Stimulated activated memory B cell treated with anti-CD40 and anti-IgM and Interleukin-4, amounts not matched to agents 10 μg/mL and 1 μg/mL and 100 μg/mL, for 72 hours (primary cell): Measurements from ENCODE around the gene FMR1.
A peak's percentile ranks its signal among the peaks of the same experiment; 100 is the strongest.

Experiments
- ATAC-seq: fragments of 150-1000 bp; cut with Tn5 transposase; 2 replicates; pipeline ENCODE4 v1.10.0; 2021
- H3K27ac Mint-ChIP-seq: one replicate; pipeline ENCODE4 v1.8.0; 2022; ENCODE audit warnings: mild to moderate bottlenecking, mixed read lengths
- H3K27me3 Mint-ChIP-seq: one replicate; pipeline ENCODE4 v1.8.0; 2022; ENCODE audit warnings: mixed read lengths
- H3K36me3 Mint-ChIP-seq: one replicate; pipeline ENCODE4 v1.8.0; 2022; ENCODE audit warnings: mixed read lengths
- H3K4me1 Mint-ChIP-seq: one replicate; pipeline ENCODE4 v1.8.0; 2022; ENCODE audit warnings: mixed read lengths
- H3K4me3 Mint-ChIP-seq: one replicate; pipeline ENCODE4 v1.8.0; 2022; ENCODE audit warnings: mild to moderate bottlenecking, moderate library complexity, mixed read lengths
- H3K9me3 Mint-ChIP-seq: one replicate; pipeline ENCODE4 v1.8.0; 2022; ENCODE audit warnings: mixed read lengths

FMR1 gene

DNA sequence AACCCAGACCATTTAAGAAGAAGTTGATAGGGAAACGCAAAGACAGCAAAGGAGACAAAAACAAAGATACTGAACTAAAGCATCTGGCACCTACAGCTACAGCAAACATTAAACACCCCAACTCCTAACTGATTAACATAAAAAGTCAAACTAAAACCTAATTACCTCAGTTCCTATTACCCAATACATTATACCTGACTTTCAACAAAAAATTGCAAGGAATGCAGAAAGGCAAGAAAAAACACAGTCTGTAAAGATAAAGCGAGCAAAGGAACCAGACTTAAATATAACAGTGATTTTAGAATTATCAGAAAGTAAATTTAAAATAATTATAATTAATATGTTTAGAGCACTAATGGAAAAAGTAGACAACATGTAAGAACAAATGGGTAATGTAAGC, 9.4 kb upstream of the FMR1 start:
- Mint-ChIP-seq H3K27me3 (no peaks in the 10 kb centered on the region), H3K4me3 (no peak overlapping the region), H3K27ac (no peak overlapping the region), H3K4me1 (peaks cover 11% of the 10 kb centered on the region), H3K36me3 (no peaks in the 10 kb centered on the region), H3K9me3 (no peaks in the 10 kb centered on the region)
- no peak for ATAC-seq

DNA sequence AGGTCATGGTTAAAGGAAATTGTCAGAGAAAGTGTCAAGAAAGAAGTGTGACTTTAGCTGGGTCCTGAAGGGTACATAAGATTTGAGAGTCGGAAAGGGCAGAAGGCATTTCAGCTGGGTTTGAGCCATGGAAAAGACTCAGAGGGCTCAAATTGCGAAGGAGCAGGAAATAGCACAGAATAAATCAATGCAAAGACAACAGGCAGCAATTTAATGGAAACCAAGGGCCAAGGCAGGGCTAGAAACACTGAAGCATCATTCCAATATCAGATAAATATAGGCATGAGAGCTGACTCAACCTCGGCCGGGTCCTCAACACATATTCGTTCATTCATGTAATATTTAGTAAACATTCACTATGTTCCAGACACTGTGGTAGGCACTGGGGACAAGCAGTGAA, 3.6 kb upstream of the FMR1 start:
- no peaks in the 10 kb centered on the region for H3K27me3 Mint-ChIP-seq
- H3K27ac Mint-ChIP-seq: no peak overlapping the region
- no peaks in the 10 kb centered on the region for H3K9me3 Mint-ChIP-seq
- ATAC-seq: no peak
- peaks cover 7% of the 10 kb centered on the region for H3K4me1 Mint-ChIP-seq
- no peaks in the 10 kb centered on the region for H3K36me3 Mint-ChIP-seq
- no peak overlapping the region for H3K4me3 Mint-ChIP-seq

DNA sequence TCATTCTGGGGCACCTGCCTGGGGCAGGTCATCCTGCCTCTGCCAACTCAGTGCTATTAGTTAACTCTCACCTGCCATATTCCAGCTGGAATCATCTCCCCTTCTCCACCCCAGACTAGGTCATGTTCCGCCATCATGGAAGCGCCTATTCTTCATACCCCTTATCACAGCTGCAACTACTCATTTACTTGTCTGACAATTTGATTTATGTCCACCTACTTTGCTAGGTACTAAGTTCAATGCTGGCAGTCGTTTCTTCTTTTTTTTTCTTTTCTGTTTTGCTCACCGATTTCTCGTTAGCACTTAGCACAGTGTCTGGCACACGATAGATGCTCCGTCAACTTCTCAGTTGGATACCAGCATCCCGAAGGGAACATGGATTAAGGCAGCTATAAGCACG, 1.1 kb upstream of the FMR1 start:
- H3K4me1 Mint-ChIP-seq: peaks cover 7% of the 10 kb centered on the region
- no peak for ATAC-seq
- no peaks in the 10 kb centered on the region for H3K27me3 Mint-ChIP-seq
- H3K9me3 Mint-ChIP-seq: no peaks in the 10 kb centered on the region
- H3K4me3 Mint-ChIP-seq: peak overlapping the region; percentile 95
- H3K27ac Mint-ChIP-seq: no peak overlapping the region
- no peaks in the 10 kb centered on the region for H3K36me3 Mint-ChIP-seq

DNA sequence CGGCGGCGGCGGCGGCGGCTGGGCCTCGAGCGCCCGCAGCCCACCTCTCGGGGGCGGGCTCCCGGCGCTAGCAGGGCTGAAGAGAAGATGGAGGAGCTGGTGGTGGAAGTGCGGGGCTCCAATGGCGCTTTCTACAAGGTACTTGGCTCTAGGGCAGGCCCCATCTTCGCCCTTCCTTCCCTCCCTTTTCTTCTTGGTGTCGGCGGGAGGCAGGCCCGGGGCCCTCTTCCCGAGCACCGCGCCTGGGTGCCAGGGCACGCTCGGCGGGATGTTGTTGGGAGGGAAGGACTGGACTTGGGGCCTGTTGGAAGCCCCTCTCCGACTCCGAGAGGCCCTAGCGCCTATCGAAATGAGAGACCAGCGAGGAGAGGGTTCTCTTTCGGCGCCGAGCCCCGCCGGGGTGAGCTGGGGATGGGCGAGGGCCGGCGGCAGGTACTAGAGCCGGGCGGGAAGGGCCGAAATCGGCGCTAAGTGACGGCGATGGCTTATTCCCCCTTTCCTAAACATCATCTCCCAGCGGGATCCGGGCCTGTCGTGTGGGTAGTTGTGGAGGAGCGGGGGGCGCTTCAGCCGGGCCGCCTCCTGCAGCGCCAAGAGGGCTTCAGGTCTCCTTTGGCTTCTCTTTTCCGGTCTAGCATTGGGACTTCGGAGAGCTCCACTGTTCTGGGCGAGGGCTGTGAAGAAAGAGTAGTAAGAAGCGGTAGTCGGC, 528 bp downstream of the FMR1 start:
- H3K9me3 Mint-ChIP-seq: no peaks in the 10 kb centered on the region
- peaks cover 18% of the 10 kb centered on the region for H3K4me1 Mint-ChIP-seq
- peak overlapping the region; percentile 95 for H3K27ac Mint-ChIP-seq
- ATAC-seq: peak; percentile 49
- no peaks in the 10 kb centered on the region for H3K36me3 Mint-ChIP-seq
- H3K27me3 Mint-ChIP-seq: no peaks in the 10 kb centered on the region
- peak overlapping the region; percentile 98 for H3K4me3 Mint-ChIP-seq

DNA sequence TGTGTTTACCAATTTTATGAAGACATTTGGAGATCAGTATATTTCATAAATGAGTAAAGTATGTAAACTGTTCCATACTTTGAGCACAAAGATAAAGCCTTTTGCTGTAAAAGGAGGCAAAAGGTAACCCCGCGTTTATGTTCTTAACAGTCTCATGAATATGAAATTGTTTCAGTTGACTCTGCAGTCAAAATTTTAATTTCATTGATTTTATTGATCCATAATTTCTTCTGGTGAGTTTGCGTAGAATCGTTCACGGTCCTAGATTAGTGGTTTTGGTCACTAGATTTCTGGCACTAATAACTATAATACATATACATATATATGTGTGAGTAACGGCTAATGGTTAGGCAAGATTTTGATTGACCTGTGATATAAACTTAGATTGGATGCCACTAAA, 1.9 kb downstream of the FMR1 start:
- Mint-ChIP-seq H3K4me3 (no peak overlapping the region), H3K36me3 (no peaks in the 10 kb centered on the region), H3K9me3 (no peaks in the 10 kb centered on the region), H3K4me1 (peaks cover 28% of the 10 kb centered on the region), H3K27me3 (no peaks in the 10 kb centered on the region), H3K27ac (no peak overlapping the region)
- ATAC-seq: no peak

DNA sequence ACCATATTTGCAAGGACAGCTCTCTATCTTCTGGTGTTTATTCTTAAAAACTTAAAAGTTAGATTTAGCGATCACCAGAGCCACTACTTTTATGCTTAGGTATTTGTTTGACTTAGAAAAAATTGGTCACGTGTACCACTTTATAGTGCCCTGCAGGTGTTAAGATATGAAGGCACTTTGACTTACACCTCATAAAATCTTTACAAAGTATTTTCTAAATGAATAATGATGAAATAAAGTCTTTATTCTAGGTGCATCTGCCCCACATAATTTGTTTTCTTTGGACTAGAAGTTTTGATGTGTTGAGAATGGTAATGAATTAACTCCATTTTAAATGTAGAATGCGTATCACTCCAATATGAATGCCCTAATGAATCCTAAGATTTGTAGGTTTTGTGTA, 2.9 kb downstream of the FMR1 start:
- no peaks in the 10 kb centered on the region for H3K9me3 Mint-ChIP-seq
- no peaks in the 10 kb centered on the region for H3K36me3 Mint-ChIP-seq
- no peak overlapping the region for H3K27ac Mint-ChIP-seq
- ATAC-seq: no peak
- H3K27me3 Mint-ChIP-seq: no peaks in the 10 kb centered on the region
- H3K4me1 Mint-ChIP-seq: peaks cover 28% of the 10 kb centered on the region
- no peak overlapping the region for H3K4me3 Mint-ChIP-seq

DNA sequence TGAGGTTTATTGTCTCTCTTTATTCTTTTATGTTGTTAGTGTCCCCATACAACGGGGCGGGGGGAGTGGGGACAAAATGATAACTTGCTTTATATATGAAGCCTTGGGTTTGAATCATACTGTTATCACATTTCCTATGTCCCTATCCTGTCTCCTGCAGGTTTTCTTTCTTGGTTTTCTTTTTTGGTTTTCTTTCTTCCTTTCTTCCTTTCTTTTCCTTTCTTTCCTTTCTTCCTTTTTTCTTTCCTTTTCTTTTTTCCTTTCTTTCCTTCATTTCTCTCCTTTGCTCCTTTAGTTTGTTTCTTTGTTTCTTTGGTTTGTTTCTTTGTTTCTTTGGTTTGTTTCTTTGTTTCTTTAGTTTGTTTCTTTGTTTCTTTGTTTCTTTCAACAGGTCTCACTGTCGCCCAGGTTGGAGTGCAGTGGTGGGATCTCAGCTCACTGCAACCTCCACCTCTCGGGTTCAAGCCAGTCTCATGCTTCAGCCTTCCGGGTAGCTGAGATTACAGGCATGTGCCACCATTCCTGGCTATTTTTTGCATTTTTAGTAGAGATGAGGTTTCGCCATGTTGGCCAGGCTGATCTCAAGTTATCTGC, 4.8 kb downstream of the FMR1 start:
- Mint-ChIP-seq H3K9me3 (no peaks in the 10 kb centered on the region), H3K4me1 (peaks cover 33% of the 10 kb centered on the region), H3K4me3 (no peak overlapping the region), H3K27ac (peak overlapping the region; percentile 73), H3K27me3 (no peaks in the 10 kb centered on the region), H3K36me3 (no peaks in the 10 kb centered on the region)
- ATAC-seq: no peak

DNA sequence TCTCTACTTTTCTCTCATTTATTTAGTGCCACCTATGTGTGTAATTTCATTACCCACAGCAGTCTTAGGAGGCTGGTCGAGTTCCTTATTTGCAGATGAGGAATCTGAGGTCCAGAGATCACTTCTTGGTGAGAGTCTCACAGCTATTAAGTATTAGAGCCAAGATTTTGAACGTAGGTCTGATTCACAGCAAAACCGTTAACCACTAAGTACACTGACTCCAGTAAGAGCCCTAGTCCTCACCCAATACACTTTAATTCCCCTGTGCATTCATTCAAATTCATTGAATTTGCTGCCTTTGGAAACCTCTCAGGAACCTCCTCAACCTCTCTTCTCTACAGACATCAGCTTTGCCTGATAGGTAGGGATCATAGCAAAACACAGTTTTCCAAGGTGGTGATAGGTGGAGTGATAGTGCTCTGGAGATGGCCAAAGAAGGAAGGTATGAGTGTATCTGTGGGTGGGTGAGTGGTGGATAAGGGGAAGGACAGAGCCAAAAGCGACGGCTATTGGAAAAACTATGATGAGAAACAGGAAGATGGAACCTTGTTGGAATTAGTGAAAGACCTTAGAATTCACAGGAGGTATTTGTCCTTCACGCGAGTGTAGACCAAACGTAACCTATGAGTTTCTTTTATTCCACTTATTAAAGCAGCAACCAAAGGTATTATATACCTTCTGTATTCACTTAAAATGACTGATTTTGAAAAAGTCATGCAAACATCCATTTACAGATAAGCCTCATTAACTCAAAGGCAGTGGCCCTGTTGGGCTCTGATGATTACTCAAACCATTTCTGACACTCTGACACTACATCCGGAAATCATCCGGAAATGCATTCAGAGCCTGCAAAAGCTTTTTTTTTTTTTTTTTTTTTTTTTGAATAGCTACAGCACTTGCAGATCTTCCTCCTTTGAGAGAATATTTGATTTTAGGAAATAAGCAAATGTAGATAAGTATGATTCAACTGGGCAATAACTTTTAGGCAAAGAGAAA, 6.3 kb downstream of the FMR1 start:
- Mint-ChIP-seq H3K27ac (peak overlapping the region; percentile 80), H3K27me3 (no peaks in the 10 kb centered on the region), H3K4me3 (no peak overlapping the region), H3K9me3 (no peaks in the 10 kb centered on the region), H3K36me3 (no peaks in the 10 kb centered on the region), H3K4me1 (peaks cover 32% of the 10 kb centered on the region)
- ATAC-seq: peak; percentile 57

DNA sequence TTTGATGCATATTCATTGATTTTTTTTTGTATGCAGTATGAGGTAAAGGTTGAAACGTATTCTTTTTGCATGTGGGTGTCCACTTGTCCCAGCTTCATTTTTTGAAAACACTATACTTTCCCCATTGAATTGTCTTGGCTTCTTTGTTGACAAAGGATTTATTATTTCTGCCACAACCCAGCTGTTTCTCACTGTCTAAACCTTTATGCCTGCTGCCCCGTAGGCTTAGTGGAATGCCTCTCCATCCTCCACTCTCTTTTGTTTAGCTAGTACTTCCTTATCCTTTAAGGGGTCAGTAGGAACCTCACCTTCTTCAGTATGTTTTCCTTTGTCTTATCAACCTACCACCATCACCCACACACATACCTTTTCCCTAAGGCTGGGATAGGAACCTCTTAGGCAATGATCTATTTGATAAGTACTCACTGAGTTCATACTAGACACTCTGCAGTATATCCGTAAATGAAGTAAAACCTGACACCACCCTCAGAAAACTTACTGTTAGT, 8.5 kb downstream of the FMR1 start:
- ATAC-seq: no peak
- H3K4me3 Mint-ChIP-seq: no peak overlapping the region
- H3K36me3 Mint-ChIP-seq: no peaks in the 10 kb centered on the region
- no peaks in the 10 kb centered on the region for H3K9me3 Mint-ChIP-seq
- no peaks in the 10 kb centered on the region for H3K27me3 Mint-ChIP-seq
- H3K4me1 Mint-ChIP-seq: peaks cover 32% of the 10 kb centered on the region
- H3K27ac Mint-ChIP-seq: no peak overlapping the region

DNA sequence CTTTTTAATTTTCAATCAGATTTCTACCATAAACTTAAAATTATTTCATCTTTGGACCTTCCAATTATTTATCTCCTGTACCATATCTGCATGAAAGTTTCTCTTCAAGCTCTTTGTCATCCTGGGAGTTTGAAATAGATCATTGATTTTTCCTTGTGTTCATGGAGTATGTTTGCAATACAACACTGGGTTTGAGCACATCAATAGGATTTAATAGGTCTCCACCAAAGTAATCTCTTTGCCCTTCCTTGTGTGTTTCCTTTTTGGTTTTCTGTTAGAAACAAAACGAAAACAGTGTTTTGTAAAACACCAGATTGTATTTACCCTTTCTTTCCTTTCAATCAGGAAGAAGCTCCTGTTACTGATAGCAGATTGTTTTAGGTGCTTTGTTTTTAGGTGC, 11.9 kb downstream of the FMR1 start:
- H3K4me1 Mint-ChIP-seq: peaks cover 10% of the 10 kb centered on the region
- no peak for ATAC-seq
- H3K9me3 Mint-ChIP-seq: no peaks in the 10 kb centered on the region
- no peak overlapping the region for H3K4me3 Mint-ChIP-seq
- no peak overlapping the region for H3K27ac Mint-ChIP-seq
- peaks cover 20% of the 10 kb centered on the region for H3K36me3 Mint-ChIP-seq
- no peaks in the 10 kb centered on the region for H3K27me3 Mint-ChIP-seq

DNA sequence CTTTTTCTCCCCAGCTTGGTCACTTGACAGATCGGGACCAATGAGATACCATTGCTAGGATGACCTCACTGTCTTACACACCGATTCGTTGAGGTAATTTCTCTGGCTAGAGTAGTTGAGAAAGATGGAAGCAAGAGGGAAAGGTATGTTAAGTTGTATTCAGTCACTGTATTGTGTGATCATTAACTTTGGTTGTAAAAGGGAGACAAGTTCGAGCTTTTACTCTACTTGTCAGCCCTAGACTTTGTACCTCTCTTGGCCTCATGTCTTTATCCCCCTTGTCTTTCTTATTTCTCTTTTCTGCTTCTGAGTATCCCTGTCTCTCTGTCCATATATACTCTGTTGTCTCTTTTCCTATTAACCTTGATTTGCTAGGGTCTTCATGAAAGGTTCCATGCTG, 15.5 kb downstream of the FMR1 start:
- H3K4me1 Mint-ChIP-seq: no peaks in the 10 kb centered on the region
- H3K36me3 Mint-ChIP-seq: peaks cover 29% of the 10 kb centered on the region
- ATAC-seq: no peak
- no peak overlapping the region for H3K27ac Mint-ChIP-seq
- H3K9me3 Mint-ChIP-seq: no peaks in the 10 kb centered on the region
- no peak overlapping the region for H3K4me3 Mint-ChIP-seq
- H3K27me3 Mint-ChIP-seq: no peaks in the 10 kb centered on the region

DNA sequence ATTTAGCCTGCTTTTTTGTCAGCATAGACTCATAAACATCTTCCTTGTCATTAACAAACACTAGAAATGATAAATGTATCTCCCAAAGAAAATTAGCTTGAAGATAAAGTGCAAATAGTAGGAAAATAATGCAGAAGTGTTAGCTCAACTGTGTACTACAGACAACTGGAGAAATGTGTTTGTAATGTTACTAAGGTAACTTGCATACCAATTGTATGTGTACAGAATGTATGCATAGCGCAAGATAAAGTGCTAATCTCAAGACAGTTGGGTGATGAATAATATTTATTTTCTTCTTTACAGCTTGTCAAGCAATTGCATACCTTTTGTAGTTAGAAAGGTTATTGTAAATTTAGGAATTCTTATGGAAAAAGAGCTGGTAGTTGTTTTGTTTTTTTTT, 22.1 kb downstream of the FMR1 start:
- Mint-ChIP-seq H3K9me3 (no peaks in the 10 kb centered on the region), H3K4me3 (no peak overlapping the region), H3K36me3 (peaks cover 27% of the 10 kb centered on the region), H3K4me1 (no peaks in the 10 kb centered on the region), H3K27me3 (no peaks in the 10 kb centered on the region), H3K27ac (no peak overlapping the region)
- no peak for ATAC-seq

DNA sequence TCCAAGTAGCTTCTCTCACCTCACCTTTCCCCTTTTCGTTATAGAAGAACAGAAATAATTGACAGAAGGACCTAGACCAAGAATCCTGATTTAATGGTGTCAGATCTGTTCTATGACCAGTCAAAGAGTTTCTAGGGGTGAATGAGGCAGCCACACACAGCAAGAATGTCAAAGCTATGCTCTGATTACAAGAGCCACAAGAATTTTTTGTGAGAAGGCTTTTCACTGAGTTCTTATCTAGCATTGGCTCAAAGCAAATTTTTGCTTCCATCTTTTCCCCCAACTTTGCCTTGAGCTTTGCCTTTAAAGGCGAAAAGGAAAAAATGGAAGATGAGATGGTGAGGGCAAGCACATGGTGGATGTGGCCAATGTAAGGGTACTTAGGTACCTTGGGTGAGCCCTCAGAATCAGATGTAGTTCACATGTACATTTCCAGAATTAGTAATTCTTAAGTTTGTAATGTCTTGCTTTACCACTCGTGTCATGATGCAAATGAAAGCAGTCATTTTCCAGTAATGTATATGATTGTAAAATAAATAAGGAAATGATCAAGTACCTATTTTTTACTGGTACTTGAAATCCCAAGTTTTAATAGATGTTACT, 23.5 kb downstream of the FMR1 start:
- no peaks in the 10 kb centered on the region for H3K27me3 Mint-ChIP-seq
- H3K27ac Mint-ChIP-seq: no peak overlapping the region
- no peaks in the 10 kb centered on the region for H3K9me3 Mint-ChIP-seq
- no peak overlapping the region for H3K4me3 Mint-ChIP-seq
- ATAC-seq: no peak
- H3K36me3 Mint-ChIP-seq: peaks cover 27% of the 10 kb centered on the region
- H3K4me1 Mint-ChIP-seq: no peaks in the 10 kb centered on the region

DNA sequence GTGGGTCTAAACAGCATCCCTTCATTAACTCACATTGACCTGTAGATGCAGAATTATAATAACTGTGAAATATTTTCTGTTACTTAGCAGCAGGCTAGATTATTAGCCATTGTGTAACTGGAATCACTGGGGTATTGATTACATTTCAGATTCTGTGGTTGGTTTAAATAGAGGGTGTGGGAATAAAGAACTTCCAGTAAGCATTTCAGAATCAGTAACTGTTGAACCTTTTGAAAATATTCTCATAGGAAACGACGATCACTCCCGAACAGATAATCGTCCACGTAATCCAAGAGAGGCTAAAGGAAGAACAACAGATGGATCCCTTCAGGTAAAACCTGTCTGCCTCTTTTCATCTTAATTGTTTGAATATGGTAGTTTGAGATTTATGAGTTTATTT, 33.6 kb downstream of the FMR1 start:
- Mint-ChIP-seq H3K27me3 (no peaks in the 10 kb centered on the region), H3K36me3 (peaks cover 40% of the 10 kb centered on the region), H3K27ac (no peak overlapping the region), H3K4me3 (no peak overlapping the region), H3K9me3 (no peaks in the 10 kb centered on the region), H3K4me1 (no peaks in the 10 kb centered on the region)
- ATAC-seq: no peak

DNA sequence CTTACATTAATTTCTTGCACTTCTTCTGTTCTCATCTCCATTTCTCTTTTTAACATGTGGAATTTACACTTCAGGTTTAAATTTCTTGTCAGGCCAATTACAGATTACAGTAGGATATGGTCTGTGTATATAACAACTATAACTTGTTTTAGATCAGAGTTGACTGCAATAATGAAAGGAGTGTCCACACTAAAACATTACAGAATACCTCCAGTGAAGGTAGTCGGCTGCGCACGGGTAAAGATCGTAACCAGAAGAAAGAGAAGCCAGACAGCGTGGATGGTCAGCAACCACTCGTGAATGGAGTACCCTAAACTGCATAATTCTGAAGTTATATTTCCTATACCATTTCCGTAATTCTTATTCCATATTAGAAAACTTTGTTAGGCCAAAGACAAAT, 36.8 kb downstream of the FMR1 start:
- H3K9me3 Mint-ChIP-seq: no peaks in the 10 kb centered on the region
- no peak overlapping the region for H3K27ac Mint-ChIP-seq
- no peaks in the 10 kb centered on the region for H3K4me1 Mint-ChIP-seq
- H3K36me3 Mint-ChIP-seq: peaks cover 27% of the 10 kb centered on the region
- ATAC-seq: no peak
- H3K4me3 Mint-ChIP-seq: no peak overlapping the region
- no peaks in the 10 kb centered on the region for H3K27me3 Mint-ChIP-seq
